NCI-H2196 (cell line): ENCODE measurements around the gene CLTCL1.
"Not testable (repeated sequence)": the region's sequence is repeated elsewhere in the genome, so short reads cannot be mapped to it uniquely, and the experiment has no call there.

Experiments
- DNase-seq: peaks from one replicate; lab custom pipeline; 2025; ENCODE audit not compliant: unreplicated experiment; lab: John Stamatoyannopoulos, UW

CLTCL1 gene

GRCh38 chr22:19222242-19223005 is 69.1 kb downstream of the CLTCL1 start:
- DNase-seq: no peak

GRCh38 chr22:19220867-19221266 is 70.7 kb downstream of the CLTCL1 start:
- no peak for DNase-seq

- DNase-seq: peak; percentile 26
Observed at GRCh38 chr22:19218541-19219233, 72.8 kb downstream of the CLTCL1 start.

GRCh38 chr22:19216579-19216978 is 74.9 kb downstream of the CLTCL1 start:
- no peak for DNase-seq

GRCh38 chr22:19215360-19215759 is 76.2 kb downstream of the CLTCL1 start:
- no peak for DNase-seq

GRCh38 chr22:19214078-19214473 is 77.4 kb downstream of the CLTCL1 start:
- no peak for DNase-seq

- DNase-seq: no peak
Observed at GRCh38 chr22:19213442-19214077, 78.0 kb downstream of the CLTCL1 start.

GRCh38 chr22:19213001-19213400 is 78.5 kb downstream of the CLTCL1 start:
- DNase-seq: no peak

GRCh38 chr22:19212302-19212870 is 79.1 kb downstream of the CLTCL1 start:
- DNase-seq: no peak

- DNase-seq: no peak
Observed at GRCh38 chr22:19210188-19210587, 81.3 kb downstream of the CLTCL1 start.

GRCh38 chr22:19208287-19208847 is 83.2 kb downstream of the CLTCL1 start:
- DNase-seq: no peak

- no peak for DNase-seq
Observed at GRCh38 chr22:19207884-19208283, 83.6 kb downstream of the CLTCL1 start.

GRCh38 chr22:19207401-19207808 is 84.1 kb downstream of the CLTCL1 start:
- no peak for DNase-seq

- no peak for DNase-seq
Observed at GRCh38 chr22:19206287-19206686, 85.2 kb downstream of the CLTCL1 start.

GRCh38 chr22:19204640-19205039 is 86.9 kb downstream of the CLTCL1 start:
- no peak for DNase-seq

- no peak for DNase-seq
Observed at GRCh38 chr22:19203834-19204233, 87.7 kb downstream of the CLTCL1 start.

- not testable (repeated sequence) for DNase-seq
Observed at GRCh38 chr22:19202799-19203186, 88.7 kb downstream of the CLTCL1 start.

- no peak for DNase-seq
Observed at GRCh38 chr22:19201869-19202798, 89.4 kb downstream of the CLTCL1 start.

- no peak for DNase-seq
Observed at GRCh38 chr22:19201130-19201868, 90.2 kb downstream of the CLTCL1 start.

GRCh38 chr22:19199479-19199878 is 92.0 kb downstream of the CLTCL1 start:
- DNase-seq: no peak
